ENCODE data around the gene PRR5L.

The PRR5L gene

DNA sequence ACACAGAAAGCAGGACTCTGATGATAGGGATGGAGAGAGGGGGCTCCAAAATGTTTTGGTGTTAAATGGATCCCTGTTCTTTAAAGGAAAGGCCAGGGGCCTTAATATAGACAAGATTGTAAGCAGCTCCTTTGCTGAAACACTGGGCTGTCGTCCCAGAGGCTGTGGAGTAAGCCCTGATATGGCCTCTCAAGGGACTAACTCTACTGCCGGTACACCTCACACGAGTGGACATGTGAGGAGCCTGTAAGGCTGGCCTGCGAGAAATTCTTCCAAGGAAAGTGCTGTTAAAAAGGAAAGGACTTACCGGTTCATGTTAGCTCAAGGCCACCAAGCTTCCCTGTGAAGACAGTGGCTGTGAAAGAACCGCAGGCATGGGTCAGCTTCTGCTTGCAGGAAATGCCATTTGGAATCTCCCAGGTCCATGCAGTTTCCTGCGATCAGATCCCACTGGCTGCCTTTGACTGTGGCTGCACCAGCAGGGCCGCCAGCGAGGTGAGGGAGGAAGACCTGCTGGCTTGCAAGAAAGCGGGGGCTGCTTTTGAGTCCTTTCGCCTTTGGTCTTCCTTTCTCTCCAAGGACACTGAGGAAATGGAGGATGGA is 106.6 kb downstream of the PRR5L start:
- no peak for DNase-seq (ENCODE audit: low spot score)

- DNase-seq (ENCODE audit: low spot score) = no peak
Observed at GRCh38 chr11:36403661-36404060, 107.6 kb downstream of the PRR5L start.

GRCh38 chr11:36404831-36405230 is 108.7 kb downstream of the PRR5L start:
- DNase-seq (ENCODE audit: low spot score) = no peak

DNA sequence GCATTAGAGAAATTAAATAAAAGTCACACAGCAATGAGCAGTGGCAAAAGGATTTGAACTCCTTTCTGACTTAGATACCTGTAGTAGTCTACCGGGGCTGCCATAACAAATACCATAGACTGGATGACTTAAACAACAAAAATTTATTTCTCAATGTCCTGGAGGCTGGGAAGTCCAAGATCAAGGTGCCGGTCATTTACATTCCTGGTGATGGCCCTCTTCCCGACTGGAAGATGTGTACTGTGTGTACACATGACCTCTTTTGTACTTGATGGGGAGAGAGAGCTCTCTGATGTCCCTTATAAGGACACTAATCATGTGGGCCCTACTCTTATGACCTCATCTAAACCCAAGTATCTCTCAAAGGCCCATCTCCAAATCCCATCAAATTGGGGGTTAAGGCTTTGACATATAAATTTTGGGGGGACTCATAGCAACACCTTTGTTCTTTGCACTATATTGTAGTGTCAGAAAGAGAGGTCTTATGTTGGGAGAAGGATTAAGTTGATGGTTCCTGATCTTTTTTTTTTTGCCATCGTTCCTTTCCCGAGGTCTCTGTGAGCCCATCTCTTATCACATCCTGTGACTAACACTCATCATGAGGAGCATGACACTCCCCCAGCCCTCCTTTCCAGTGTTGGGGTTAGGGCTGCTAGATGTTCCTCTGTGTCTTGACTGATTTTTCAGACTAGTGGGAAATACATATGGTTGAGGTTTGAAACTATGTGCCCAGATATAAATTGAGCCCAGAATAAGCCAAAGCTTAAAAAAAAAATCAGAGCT is 109.7 kb downstream of the PRR5L start:
- DNase-seq (ENCODE audit: low spot score) = no peak

GRCh38 chr11:36407356-36407755 is 111.3 kb downstream of the PRR5L start:
- no peak for DNase-seq (ENCODE audit: low spot score)

- no peak for DNase-seq (ENCODE audit: low spot score)
Observed at GRCh38 chr11:36408498-36409136, 112.5 kb downstream of the PRR5L start.

GRCh38 chr11:36409152-36409816 is 113.2 kb downstream of the PRR5L start:
- DNase-seq (ENCODE audit: low spot score) = peak; percentile 70

GRCh38 chr11:36411202-36411640 is 115.1 kb downstream of the PRR5L start:
- peak; percentile 63 for DNase-seq (ENCODE audit: low spot score)

GRCh38 chr11:36412781-36413383 is 116.8 kb downstream of the PRR5L start:
- DNase-seq (ENCODE audit: low spot score) = no peak

DNA sequence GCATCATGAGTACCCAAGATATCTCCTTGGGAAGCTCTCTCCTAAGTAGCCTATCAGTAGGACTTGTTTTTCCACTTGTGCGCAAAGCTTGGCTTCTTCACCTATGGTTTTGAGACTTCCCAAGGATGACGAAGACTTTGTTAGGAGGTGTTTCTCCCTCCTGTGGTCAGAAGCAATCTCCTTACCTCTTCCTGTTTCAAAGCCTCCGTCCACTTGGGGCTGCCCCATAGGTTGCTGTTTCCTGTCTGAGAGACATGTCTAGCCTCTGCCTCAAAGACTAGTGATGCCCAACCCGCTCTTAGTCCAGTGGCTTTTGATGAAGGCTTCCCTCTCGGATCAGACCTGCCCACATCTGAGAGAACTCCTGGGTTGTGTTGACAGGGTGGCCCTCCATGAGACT is 121.1 kb downstream of the PRR5L start:
- DNase-seq (ENCODE audit: low spot score) = no peak

GRCh38 chr11:36419791-36420424 is 123.8 kb downstream of the PRR5L start:
- DNase-seq (ENCODE audit: low spot score) = no peak

DNA sequence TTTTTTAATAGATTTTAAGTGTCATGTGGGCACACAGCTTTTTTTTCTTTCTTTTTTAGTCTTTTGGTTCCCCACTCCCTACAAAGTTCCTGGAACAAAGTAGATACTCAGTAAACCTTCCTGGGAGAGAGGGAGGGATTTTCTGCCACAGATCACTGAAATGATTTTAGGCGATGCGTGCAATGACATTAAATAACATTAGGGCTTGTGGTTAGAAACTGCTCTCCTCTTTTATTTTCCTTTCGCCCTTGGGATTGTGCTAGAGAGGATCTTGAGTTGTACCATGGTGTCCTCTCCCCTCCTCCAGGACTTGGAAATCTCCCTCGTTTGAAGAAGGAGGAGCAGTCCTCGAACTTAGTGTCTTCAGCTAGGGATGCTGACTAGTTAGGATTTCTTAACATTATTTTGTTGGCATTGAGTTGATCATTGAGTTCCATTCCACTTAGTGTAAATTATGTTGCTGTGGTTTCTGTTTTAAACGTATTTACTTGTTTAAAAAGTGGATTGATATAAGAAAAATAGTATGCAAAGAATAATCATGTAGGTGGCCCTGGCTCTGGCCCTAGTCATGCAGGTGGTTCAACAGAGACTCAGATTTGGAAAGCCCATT is 125.6 kb downstream of the PRR5L start:
- DNase-seq (ENCODE audit: low spot score) = no peak

GRCh38 chr11:36425561-36426081 is 129.5 kb downstream of the PRR5L start:
- DNase-seq (ENCODE audit: low spot score) = no peak

DNA sequence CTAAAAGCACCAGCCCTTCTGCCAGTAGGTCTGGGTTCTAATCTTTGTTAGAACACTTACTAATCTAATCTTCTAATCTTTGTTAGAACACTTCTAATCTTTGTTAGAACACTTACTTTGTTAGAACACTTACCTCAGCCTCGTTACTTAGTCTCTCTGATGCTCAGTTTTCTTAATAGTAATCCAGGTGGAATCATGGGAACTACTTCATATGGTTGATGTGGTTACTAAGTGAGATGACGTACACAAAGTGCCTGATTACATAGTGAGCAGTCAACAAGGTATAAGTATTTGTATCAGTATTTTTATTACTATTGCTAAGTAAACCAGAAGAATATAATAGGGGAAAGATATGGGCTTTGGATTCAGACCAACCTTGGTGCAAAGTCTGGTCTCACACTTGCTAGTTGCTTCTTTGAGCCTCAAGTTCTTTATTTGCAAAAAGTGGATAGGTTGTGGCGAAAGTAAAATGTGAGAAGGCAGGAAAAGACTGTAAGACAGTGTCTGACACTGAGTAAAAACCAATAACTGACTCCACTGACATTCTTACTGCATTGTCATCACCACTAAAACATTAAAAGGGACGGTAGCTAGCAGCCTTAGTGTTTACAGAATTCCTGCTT is 130.2 kb downstream of the PRR5L start:
- DNase-seq (ENCODE audit: low spot score) = no peak

- DNase-seq (ENCODE audit: low spot score) = no peak
Observed at GRCh38 chr11:36427079-36427478, 131.0 kb downstream of the PRR5L start.

GRCh38 chr11:36427876-36428275 is 131.8 kb downstream of the PRR5L start:
- DNase-seq (ENCODE audit: low spot score) = no peak

GRCh38 chr11:36431429-36432092 is 135.5 kb downstream of the PRR5L start:
- peak; percentile 84 for DNase-seq (ENCODE audit: low spot score)

DNA sequence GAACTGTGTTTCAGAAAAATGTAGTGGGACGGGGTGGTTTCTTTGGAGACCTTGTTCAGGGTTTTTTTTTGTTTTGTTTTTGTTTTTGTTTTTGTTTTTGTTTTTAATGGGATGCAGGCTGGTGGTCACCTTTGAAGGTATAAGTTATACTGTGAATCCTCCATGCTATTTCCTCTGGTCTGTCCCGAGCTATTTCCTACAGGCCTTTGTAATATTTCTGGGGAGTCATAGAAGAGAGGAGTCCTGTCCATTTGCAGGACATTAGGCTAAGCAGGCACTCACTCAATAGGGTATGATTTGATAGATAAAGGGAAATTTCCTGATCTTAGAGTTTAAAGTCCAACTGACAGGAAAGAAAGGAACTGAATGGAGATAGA is 136.0 kb downstream of the PRR5L start:
- DNase-seq (ENCODE audit: low spot score) = no peak

DNA sequence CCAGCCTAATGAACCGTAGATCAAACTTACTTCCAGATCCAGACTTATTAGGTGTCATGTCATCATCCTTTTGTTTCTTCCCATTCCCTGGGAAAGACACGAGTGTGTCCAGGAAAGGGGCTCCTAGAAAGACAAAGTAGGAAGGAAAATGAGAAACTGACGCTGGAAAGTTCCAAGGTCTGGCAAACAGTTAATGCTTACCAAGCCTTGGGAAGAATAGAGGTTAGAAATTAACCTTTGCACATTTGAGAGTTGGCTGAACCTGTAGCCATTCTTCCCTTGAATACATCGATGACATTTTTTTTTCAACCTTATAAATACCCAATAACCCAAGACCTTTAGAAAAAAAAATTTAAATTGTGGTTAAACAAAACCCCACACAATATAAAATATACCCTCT is 136.7 kb downstream of the PRR5L start:
- no peak for DNase-seq (ENCODE audit: low spot score)

DNA sequence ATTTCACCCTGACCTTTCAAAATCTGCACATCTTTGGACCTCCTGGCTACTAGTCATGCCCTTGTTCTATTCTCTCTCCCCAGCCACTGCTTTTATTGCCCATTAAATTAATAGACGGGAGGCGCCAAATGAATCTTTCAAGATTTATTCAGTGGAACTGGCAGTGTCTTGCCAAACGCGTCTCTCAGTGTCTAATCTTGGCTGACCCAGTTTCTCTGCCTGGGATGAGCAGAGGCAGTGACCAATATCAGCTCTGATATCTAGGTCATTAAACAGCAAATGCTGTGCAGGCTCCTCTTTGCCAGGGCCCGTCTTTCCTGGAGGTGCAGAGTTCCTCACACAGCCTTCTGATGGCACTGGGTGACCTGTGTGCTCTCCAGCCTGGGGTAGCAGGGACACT is 140.0 kb downstream of the PRR5L start:
- no peak for DNase-seq (ENCODE audit: low spot score)

Measured in activated CD4-positive, alpha-beta T cell treated with anti-CD3 and anti-CD28 coated beads, Interleukin-2, Interleukin-4, amounts not matched to agents 100 ng/mL and 50 ng/mL, durations not matched to agents 16 hours and 8 hours (primary cell).